ENCODE data around the gene GAMT.
A peak's percentile ranks its signal among the peaks of the same experiment; 100 is the strongest.

The GAMT gene

GRCh38 chr19:1373042-1373533 is 28.3 kb downstream of the GAMT start:
- DNase-seq, result no peak
- TF ChIP-seq GATA1 (IDR thresholded peaks at IDR 0.05; ENCODE audit: low read depth, low read length) (no peak), POLR2A (IDR thresholded peaks at IDR 0.05; ENCODE audit: low read length) (no peak)

- no peak for TF ChIP-seq POLR2A (IDR thresholded peaks at IDR 0.05; ENCODE audit: low read length)
- TF ChIP-seq GATA1 (IDR thresholded peaks at IDR 0.05; ENCODE audit: low read depth, low read length), result no peak
Measured at GRCh38 chr19:1370579-1371361, 30.6 kb downstream of the GAMT start.

GRCh38 chr19:1369214-1369805 is 32.0 kb downstream of the GAMT start:
- DNase-seq, result no peak
- TF ChIP-seq POLR2A (IDR thresholded peaks at IDR 0.05; ENCODE audit: low read length) (no peak), GATA1 (IDR thresholded peaks at IDR 0.05; ENCODE audit: low read depth, low read length) (no peak)

More at GRCh38 chr19:1370579-1371361, 30.6 kb downstream of the GAMT start:
- no peak for DNase-seq

- TF ChIP-seq POLR2A (IDR thresholded peaks at IDR 0.05; ENCODE audit: low read length) (no peak), GATA1 (IDR thresholded peaks at IDR 0.05; ENCODE audit: low read depth, low read length) (no peak)
Measured at GRCh38 chr19:1366899-1367870, 34.2 kb downstream of the GAMT start.

GRCh38 chr19:1366296-1366695 is 35.0 kb downstream of the GAMT start:
- DNase-seq, result no peak
- TF ChIP-seq GATA1 (IDR thresholded peaks at IDR 0.05; ENCODE audit: low read depth, low read length) (no peak), POLR2A (IDR thresholded peaks at IDR 0.05; ENCODE audit: low read length) (no peak)

More at GRCh38 chr19:1366899-1367870, 34.2 kb downstream of the GAMT start:
- peak in 1 of 2 experiments; percentile 55 for DNase-seq

GRCh38 chr19:1365319-1366269 is 35.7 kb downstream of the GAMT start:
- no peak for DNase-seq
- TF ChIP-seq POLR2A (IDR thresholded peaks at IDR 0.05; ENCODE audit: low read length), result no peak

- DNase-seq, result no peak
- no peak for TF ChIP-seq GATA1 (IDR thresholded peaks at IDR 0.05; ENCODE audit: low read depth, low read length)
- no peak for TF ChIP-seq POLR2A (IDR thresholded peaks at IDR 0.05; ENCODE audit: low read length)
Measured at GRCh38 chr19:1364070-1364704, 37.2 kb downstream of the GAMT start.

GRCh38 chr19:1363599-1363998 is 37.7 kb downstream of the GAMT start:
- TF ChIP-seq POLR2A (IDR thresholded peaks at IDR 0.05; ENCODE audit: low read length), result no peak
- no peak for TF ChIP-seq GATA1 (IDR thresholded peaks at IDR 0.05; ENCODE audit: low read depth, low read length)
- DNase-seq, result no peak

- TF ChIP-seq GATA1 (IDR thresholded peaks at IDR 0.05; ENCODE audit: low read depth, low read length) (no peak), POLR2A (IDR thresholded peaks at IDR 0.05; ENCODE audit: low read length) (no peak)
Measured at GRCh38 chr19:1362387-1363257, 38.7 kb downstream of the GAMT start.

GRCh38 chr19:1361601-1362386 is 39.5 kb downstream of the GAMT start:
- peak in 1 of 2 experiments; percentile 34 for DNase-seq
- no peak for TF ChIP-seq POLR2A (IDR thresholded peaks at IDR 0.05; ENCODE audit: low read length)
- TF ChIP-seq GATA1 (IDR thresholded peaks at IDR 0.05; ENCODE audit: low read depth, low read length), result no peak

More at GRCh38 chr19:1362387-1363257, 38.7 kb downstream of the GAMT start:
- no peak for DNase-seq

Data from erythroblast (primary cell).